Measurements from ENCODE around the gene PDZRN3. TPM values are rescaled to one million over a fixed set of nuclear protein-coding genes. Genes with fewer than 3 reads are reported as not detected.
A peak's percentile ranks its signal among the peaks of the same experiment; 100 is the strongest.

Gene PDZRN3
- total and polyA plus RNA-seq, 11 donors: 30.2 to 163 (median 76.7) TPM

- H3K4me3 ChIP-seq: no peak overlapping the region
Observed at GRCh38 chr3:73558727-73559075, 66.0 kb downstream of the PDZRN3 start.

GRCh38 chr3:73557986-73558726 lies 66.6 kb downstream of the PDZRN3 start:
- H3K36me3 ChIP-seq: no peaks in the 10 kb centered on the region
- H3K27me3 ChIP-seq: no peaks in the 10 kb centered on the region
- intact Hi-C loops (cut with DNase I): no loop called here
- peaks cover 0 to 77% (median 47%) of the 10 kb centered on the region in 12 donors for H3K4me1 ChIP-seq
- TF ChIP-seq POLR2A (IDR thresholded peaks at IDR 0.05) (no peak), CTCF (IDR thresholded peaks at IDR 0.05) (no peak)
- H3K9me3 ChIP-seq: no peaks in the 10 kb centered on the region
- ATAC-seq: no peak
- no peak for DNase-seq
- WGBS, 4 donors: 12 to 28% (median 17%) methylated on average over 3 of the region's 3 CpGs
- no peak overlapping the region for H3K4me3 ChIP-seq
- peak overlapping the region in 11 of 12 donors; percentile 9 to 73 (median 45) for H3K27ac ChIP-seq

More at GRCh38 chr3:73558727-73559075, 66.0 kb downstream of the PDZRN3 start:
- intact Hi-C loops (cut with DNase I): no loop called here
- 21 to 33% (median 29%) methylated on average over 4 of the region's 4 CpGs for WGBS, 4 donors
- H3K36me3 ChIP-seq: no peaks in the 10 kb centered on the region
- ATAC-seq: peak; percentile 69 to 89 (median 79)
- no peaks in the 10 kb centered on the region for H3K27me3 ChIP-seq
- no peaks in the 10 kb centered on the region for H3K9me3 ChIP-seq
- peak overlapping the region in 11 of 12 donors; percentile 9 to 73 (median 45) for H3K27ac ChIP-seq
- no peak for TF ChIP-seq CTCF (IDR thresholded peaks at IDR 0.05)
- no peak for TF ChIP-seq POLR2A (IDR thresholded peaks at IDR 0.05)
- H3K4me1 ChIP-seq: peaks cover 0 to 79% (median 50%) of the 10 kb centered on the region in 12 donors
- DNase-seq: peak in 1 of 5 donors; percentile 64

- peak; percentile 10 to 50 (median 42) for ATAC-seq
- intact Hi-C loops (cut with DNase I): no loop called here
Observed at GRCh38 chr3:73556520-73557372, 68.0 kb downstream of the PDZRN3 start.

More at GRCh38 chr3:73556520-73557372, 68.0 kb downstream of the PDZRN3 start:
- Histone ChIP-seq H3K27me3 (no peaks in the 10 kb centered on the region), H3K4me1 (peaks cover 0 to 79% (median 48%) of the 10 kb centered on the region in 12 donors), H3K9me3 (no peaks in the 10 kb centered on the region), H3K27ac (peak overlapping the region; percentile 26 to 74 (median 60)), H3K36me3 (no peaks in the 10 kb centered on the region), H3K4me3 (no peak overlapping the region)
- 28 to 44% (median 34%) methylated on average over 3 of the region's 3 CpGs for WGBS, 4 donors
- no peak for DNase-seq
- no peak for TF ChIP-seq POLR2A (IDR thresholded peaks at IDR 0.05)
- no peak for TF ChIP-seq CTCF (IDR thresholded peaks at IDR 0.05)

All from heart left ventricle (tissue), 16 donors.